Measurements from ENCODE around the gene CNOT11.
"Not testable (repeated sequence)": the region's sequence is repeated elsewhere in the genome, so short reads cannot be mapped to it uniquely, and the experiment has no call there.

CNOT11 gene

GRCh38 chr2:101308432-101309210 lies 55.9 kb downstream of the CNOT11 start, which contains the start of gene RNF149:
Gene RNF149 (minus strand): TSS chr2:101308701. CDS start chr2:101308588, 113 bp downstream.
- Histone ChIP-seq H3K4me3 (ENCODE audit: low read depth, low read length) (peak within 1 kb of the TSS; percentile 73), H3K27ac (peak within 1 kb of the TSS; percentile 69), H3K27me3 (replicated peaks) (no peaks in the 10 kb centered on the region), H3K36me3 (replicated peaks) (no peaks in the 10 kb centered on the region)
- DNase-seq = peak; percentile 78
- in situ Hi-C loops (cut with HindIII; ENCODE audit: low pct_ligation_motif_present, low sequenced_read_pairs) = no loop called here
- TF ChIP-seq CTCF (IDR thresholded peaks at IDR 0.05; ENCODE audit: low read depth, low read length, missing control alignments) = no peak

GRCh38 chr2:101310090-101310833 lies 57.6 kb downstream of the CNOT11 start:
- DNase-seq = no peak
- Histone ChIP-seq H3K27ac (no peak overlapping the region), H3K36me3 (replicated peaks) (no peaks in the 10 kb centered on the region), H3K27me3 (replicated peaks) (no peaks in the 10 kb centered on the region), H3K4me3 (ENCODE audit: low read depth, low read length) (no peak overlapping the region)
- TF ChIP-seq CTCF (IDR thresholded peaks at IDR 0.05; ENCODE audit: low read depth, low read length, missing control alignments) = no peak
- in situ Hi-C loops (cut with HindIII; ENCODE audit: low pct_ligation_motif_present, low sequenced_read_pairs) = no loop called here

- H3K4me3 ChIP-seq (ENCODE audit: low read depth, low read length) = no peak overlapping the region
- H3K27ac ChIP-seq = no peak overlapping the region
Measured at GRCh38 chr2:101310834-101311695, 58.4 kb downstream of the CNOT11 start.

GRCh38 chr2:101311696-101312017 lies 59.0 kb downstream of the CNOT11 start:
- Histone ChIP-seq H3K4me3 (ENCODE audit: low read depth, low read length) (no peak overlapping the region), H3K27me3 (replicated peaks) (no peaks in the 10 kb centered on the region), H3K27ac (no peak overlapping the region), H3K36me3 (replicated peaks) (no peaks in the 10 kb centered on the region)
- in situ Hi-C loops (cut with HindIII; ENCODE audit: low pct_ligation_motif_present, low sequenced_read_pairs) = no loop called here
- DNase-seq = no peak
- TF ChIP-seq CTCF (IDR thresholded peaks at IDR 0.05; ENCODE audit: low read depth, low read length, missing control alignments) = no peak

More at GRCh38 chr2:101310834-101311695, 58.4 kb downstream of the CNOT11 start:
- no peak for DNase-seq
- in situ Hi-C loops (cut with HindIII; ENCODE audit: low pct_ligation_motif_present, low sequenced_read_pairs) = no loop called here
- Histone ChIP-seq H3K36me3 (replicated peaks) (no peaks in the 10 kb centered on the region), H3K27me3 (replicated peaks) (no peaks in the 10 kb centered on the region)
- TF ChIP-seq CTCF (IDR thresholded peaks at IDR 0.05; ENCODE audit: low read depth, low read length, missing control alignments) = no peak

GRCh38 chr2:101316568-101316967 lies 63.9 kb downstream of the CNOT11 start:
- H3K36me3 ChIP-seq (replicated peaks); H3K4me3 ChIP-seq (ENCODE audit: low read depth, low read length); H3K27ac ChIP-seq; in situ Hi-C loops (cut with HindIII; ENCODE audit: low pct_ligation_motif_present, low sequenced_read_pairs); DNase-seq; H3K27me3 ChIP-seq (replicated peaks): not testable (repeated sequence)

All from brain microvascular endothelial cell (primary cell).